Smooth muscle cell of the umbilical artery (primary cell): ENCODE data around the gene UHRF2. TPM values are rescaled to one million over a fixed set of nuclear protein-coding genes. Genes with fewer than 3 reads are reported as not detected.

ENCODE experiments used
- total RNA-seq: library from RNA; depleted of rRNA; stranded (reverse); fragments of >200 nt; gene quantifications from 2 replicates; pipeline ENCODE4 v1.2.3, GENCODE V29; 2014

The UHRF2 gene, protein sequence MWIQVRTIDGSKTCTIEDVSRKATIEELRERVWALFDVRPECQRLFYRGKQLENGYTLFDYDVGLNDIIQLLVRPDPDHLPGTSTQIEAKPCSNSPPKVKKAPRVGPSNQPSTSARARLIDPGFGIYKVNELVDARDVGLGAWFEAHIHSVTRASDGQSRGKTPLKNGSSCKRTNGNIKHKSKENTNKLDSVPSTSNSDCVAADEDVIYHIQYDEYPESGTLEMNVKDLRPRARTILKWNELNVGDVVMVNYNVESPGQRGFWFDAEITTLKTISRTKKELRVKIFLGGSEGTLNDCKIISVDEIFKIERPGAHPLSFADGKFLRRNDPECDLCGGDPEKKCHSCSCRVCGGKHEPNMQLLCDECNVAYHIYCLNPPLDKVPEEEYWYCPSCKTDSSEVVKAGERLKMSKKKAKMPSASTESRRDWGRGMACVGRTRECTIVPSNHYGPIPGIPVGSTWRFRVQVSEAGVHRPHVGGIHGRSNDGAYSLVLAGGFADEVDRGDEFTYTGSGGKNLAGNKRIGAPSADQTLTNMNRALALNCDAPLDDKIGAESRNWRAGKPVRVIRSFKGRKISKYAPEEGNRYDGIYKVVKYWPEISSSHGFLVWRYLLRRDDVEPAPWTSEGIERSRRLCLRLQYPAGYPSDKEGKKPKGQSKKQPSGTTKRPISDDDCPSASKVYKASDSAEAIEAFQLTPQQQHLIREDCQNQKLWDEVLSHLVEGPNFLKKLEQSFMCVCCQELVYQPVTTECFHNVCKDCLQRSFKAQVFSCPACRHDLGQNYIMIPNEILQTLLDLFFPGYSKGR
- 52.6 and 77.5 TPM in 2 replicates for total RNA-seq

DNA sequence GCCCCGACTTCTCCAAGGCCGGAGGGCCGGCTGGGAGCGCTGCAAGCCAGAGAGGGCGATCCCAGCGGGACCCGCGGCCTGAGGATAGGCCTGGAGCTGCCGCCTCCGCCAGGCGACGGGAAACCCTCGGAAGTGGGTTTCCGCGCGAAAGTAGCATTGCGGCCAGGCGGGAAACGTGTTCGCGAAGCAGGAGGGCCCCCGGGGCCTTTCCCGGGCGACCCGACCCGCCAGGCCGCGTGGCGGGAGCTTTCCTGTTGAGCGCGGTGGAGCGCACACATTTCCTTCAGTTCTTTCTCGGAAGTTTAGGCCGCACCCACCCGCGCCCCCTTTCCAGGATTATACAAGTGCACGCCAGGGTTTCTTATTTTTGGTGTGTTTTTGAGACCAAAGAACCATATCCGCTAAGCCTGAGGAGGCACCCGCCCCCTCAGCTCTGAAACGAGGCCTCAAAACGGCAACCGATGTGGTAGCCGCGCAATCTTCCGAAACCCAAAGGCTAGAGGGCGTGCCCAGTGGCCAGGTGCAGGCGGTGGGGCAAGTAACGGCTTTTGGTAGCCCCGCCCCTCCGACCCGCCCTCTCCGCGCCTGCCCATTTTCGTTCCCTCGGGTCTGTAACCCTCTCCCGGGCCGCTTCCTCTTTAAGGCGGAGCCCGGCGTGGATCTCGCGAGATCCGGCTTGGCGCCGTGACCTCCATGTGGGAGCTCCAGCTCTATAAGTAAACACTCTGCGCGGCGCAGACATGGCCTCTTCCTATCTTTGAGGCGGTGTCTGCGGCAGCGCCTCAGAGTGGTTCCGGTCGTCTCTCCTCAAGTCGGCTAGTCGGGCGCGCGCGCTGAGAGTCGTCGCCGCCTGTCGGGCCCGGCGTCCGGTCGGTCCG lies at the start of gene UHRF2:
UHRF2 (plus strand) TSS at position 713 of the 878 bp plus-strand sequence. CDS start 292 bp downstream, outside the sequence.

Other genes starting within 250 kb of the UHRF2 start
- gene IL33, start 197.4 kb upstream of the UHRF2 start, total RNA-seq: 470 and 472 TPM in 2 replicates
- gene TPD52L3, start 84.8 kb upstream of the UHRF2 start, total RNA-seq: not detected in 2 replicates
- gene GLDC, start 232.5 kb downstream of the UHRF2 start, total RNA-seq: under 0.01 and 1.3 TPM in 2 replicates